ENCODE results near the gene LRRC28. TPM values are rescaled to one million over a fixed set of nuclear protein-coding genes. Genes with fewer than 3 reads are reported as not detected.
A peak's percentile ranks its signal among the peaks of the same experiment; 100 is the strongest.

LRRC28 gene
- total RNA-seq = 10 to 100 TPM; 15.0 to 22.6 (median 19.9) TPM
- polyA plus RNA-seq = 10 to 100 TPM; 19.9 to 25.9 TPM
- 12.8 reads per million, percentile 41 among the genes with 10 or more reads in this experiment for total RNA-seq

DNA sequence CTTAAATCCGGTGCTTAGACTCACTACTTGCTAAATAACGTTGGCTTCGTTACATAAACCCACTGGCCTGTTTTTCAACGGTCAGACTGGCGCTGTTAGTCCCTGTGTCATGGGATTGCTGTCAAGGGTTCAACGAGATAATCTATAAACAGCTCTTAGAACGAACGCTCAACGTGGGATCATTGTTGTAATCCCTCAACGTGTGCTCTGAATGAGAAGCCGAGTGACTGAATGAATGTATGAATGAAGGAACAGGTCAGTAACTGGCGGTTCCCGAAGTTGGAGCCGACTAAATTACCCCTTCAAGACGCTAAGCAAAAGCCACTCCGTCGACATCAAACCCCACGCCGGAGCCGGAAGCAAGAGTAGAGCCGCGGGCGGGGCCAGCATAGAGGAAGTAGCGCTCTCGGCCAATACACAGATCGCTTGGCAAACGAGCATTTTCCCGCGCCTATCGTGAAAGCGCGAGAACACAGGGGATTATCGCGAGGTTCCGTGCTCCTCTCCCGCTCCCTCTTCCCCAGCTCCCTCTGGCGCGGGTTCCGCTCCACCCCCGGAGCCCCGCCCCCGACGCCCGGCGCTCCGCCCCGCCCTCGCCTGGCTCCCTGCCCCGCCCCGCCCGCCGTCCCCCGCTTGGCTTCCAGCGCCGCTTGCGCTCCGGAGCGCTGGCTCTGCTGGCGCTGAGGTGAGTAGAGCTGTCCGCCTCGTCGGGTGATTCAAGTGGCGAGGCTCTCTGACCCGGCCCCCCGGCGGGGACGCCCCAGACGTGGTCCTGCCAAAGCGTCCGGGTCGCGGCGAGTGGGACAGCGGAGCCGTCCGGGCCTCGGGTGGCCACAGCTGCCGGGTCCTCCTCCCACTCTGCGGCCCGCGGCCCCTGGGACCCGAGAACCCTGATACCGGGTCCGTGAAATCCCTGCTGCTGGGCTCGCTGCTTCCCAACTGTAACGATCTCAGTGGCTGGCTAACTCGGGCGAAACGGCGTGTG lies at the start of gene LRRC28:
LRRC28 (plus strand) TSS at position 625 of the 985 bp plus-strand sequence. CDS start 4,477 bp downstream, outside the sequence.
- Mint-ChIP-seq H3K9me3 (peaks cover 0 to 6% (median 3%) of the 10 kb centered on the region in 11 donors), H3K27me3 (no peaks in the 10 kb centered on the region), H3K4me3 (peak within 1 kb of the TSS in 8 of 10 donors; percentile 81 to 95 (median 92)), H3K4me1 (peaks cover 24 to 32% (median 27%) of the 10 kb centered on the region in 7 donors), H3K27ac (peak within 1 kb of the TSS; percentile 83 to 93 (median 90)), H3K36me3 (peaks cover 0 to 12% (median 5%) of the 10 kb centered on the region in 5 donors)
- ChIA-PET CTCF (interaction anchor here (0.6 to 0.9 kb wide), 3 partner anchors 22 to 36 kb away, joined by 3 to 5 read pairs (median 5); no protein-coding TSS in a partner anchor), POLR2A (interaction anchor here (0.8 to 1.4 kb wide), 4 partner anchors 30 to 482 kb away, joined by 4 to 5 read pairs (median 4); partner anchors contain the start of gene LYSMD4)
- DNase-seq (peak; percentile 78 to 95 (median 92)), ATAC-seq (peak; percentile 96)
- H3K36me3 ChIP-seq (ENCODE audit: control insufficient read depth in 2 of 3, insufficient read depth in 3 of 3, low read length in 3 of 3) = peaks cover 0 to 5% (median 0%) of the 10 kb centered on the region in 3 experiments
- peak within 1 kb of the TSS; percentile 65 for H3K27ac ChIP-seq (ENCODE audit: low read depth, low read length)
- H3K4me3 ChIP-seq (ENCODE audit: low read length) = peak within 1 kb of the TSS; percentile 76
- H3K27me3 ChIP-seq (ENCODE audit: control insufficient read depth in 2 of 2, insufficient read depth in 2 of 2, low read length in 2 of 2) = no peaks in the 10 kb centered on the region
- intact Hi-C loops (cut with micrococcal nuclease) = loop anchor here (1.0 to 5.0 kb wide), 10 partner anchors 22 to 1351 kb away; partner anchors contain the start of genes ASB7 (in 2 of the 2), LINS1 (in 2 of the 2), LYSMD4 (in 2 of the 2) and ADAMTS17 (in 1 of the 2)
- H3K4me1 ChIP-seq (ENCODE audit: control insufficient read depth in 2 of 2, insufficient read depth in 2 of 2, low read length in 2 of 2) = peaks cover 14 to 28% of the 10 kb centered on the region in 2 donors
- no peaks in the 10 kb centered on the region for H3K9me3 ChIP-seq (ENCODE audit: control insufficient read depth in 2 of 3, low read length in 3 of 3)

DNA sequence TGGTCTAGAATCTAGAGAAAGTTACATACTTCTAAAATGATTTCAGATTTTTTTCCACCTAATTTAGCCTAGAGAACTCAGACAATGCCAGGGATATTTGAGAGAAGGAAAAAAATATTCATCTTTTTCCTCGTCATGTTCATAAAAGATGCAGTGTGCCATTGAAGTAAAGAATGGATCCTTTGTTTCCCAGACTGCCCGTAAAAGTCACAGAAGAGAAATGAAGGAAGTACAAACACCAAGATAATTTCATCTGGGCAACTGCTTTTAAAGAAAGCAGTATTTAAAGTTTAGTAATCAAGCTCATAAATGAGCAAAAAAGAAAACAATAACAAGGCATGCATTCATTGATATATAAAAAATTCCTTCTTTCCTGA lies 49.1 kb upstream of the LRRC28 start:
- peaks cover 0 to 23% (median 15%) of the 10 kb centered on the region in 5 donors for H3K27me3 Mint-ChIP-seq
- CTCF ChIA-PET = interaction anchor here (0.6 kb wide), 1 partner anchor 45 kb away, joined by 3 read pairs; no protein-coding TSS in a partner anchor
- DNase-seq = no peak

DNA sequence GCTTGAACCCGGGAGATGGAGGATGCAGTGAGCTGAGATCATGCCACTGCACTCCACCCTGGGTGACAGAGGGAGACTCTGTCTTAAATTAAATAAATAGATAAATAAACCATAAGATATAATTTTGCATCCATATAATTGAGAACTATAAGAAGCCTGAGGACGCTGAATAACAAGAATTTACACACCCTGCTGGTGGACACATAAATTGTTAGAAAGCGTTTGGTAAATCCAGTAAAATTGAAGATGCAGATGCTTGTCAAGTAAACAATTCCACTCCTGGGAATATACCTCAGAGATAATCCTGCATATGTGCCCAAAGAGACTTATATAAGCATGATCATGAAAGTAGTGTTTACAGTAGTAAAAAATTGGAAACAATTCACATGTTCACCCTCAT lies 43.6 kb upstream of the LRRC28 start:
- H3K27ac Mint-ChIP-seq = no peak overlapping the region
- H3K4me1 Mint-ChIP-seq = no peaks in the 10 kb centered on the region
- peaks cover 0 to 2% (median 0%) of the 10 kb centered on the region in 11 donors for H3K9me3 Mint-ChIP-seq
- H3K36me3 Mint-ChIP-seq = no peaks in the 10 kb centered on the region
- H3K27me3 ChIP-seq (ENCODE audit: control insufficient read depth in 2 of 2, insufficient read depth in 2 of 2, low read length in 2 of 2) = no peaks in the 10 kb centered on the region
- CTCF ChIA-PET = no interaction called here
- H3K4me3 Mint-ChIP-seq = no peak overlapping the region
- no peaks in the 10 kb centered on the region for H3K9me3 ChIP-seq (ENCODE audit: control insufficient read depth in 2 of 3, low read length in 3 of 3)
- H3K4me1 ChIP-seq (ENCODE audit: control insufficient read depth in 2 of 2, insufficient read depth in 2 of 2, low read length in 2 of 2) = no peaks in the 10 kb centered on the region
- H3K27ac ChIP-seq (ENCODE audit: low read depth, low read length) = no peak overlapping the region
- intact Hi-C loops (cut with micrococcal nuclease) = no loop called here
- POLR2A ChIA-PET = no interaction called here
- no peak for ATAC-seq
- no peaks in the 10 kb centered on the region for H3K36me3 ChIP-seq (ENCODE audit: control insufficient read depth in 2 of 3, insufficient read depth in 3 of 3, low read length in 3 of 3)
- no peak overlapping the region for H3K4me3 ChIP-seq (ENCODE audit: low read length)
- DNase-seq = no peak
- peaks cover 0 to 28% (median 15%) of the 10 kb centered on the region in 5 donors for H3K27me3 Mint-ChIP-seq

More for the DNA sequence above, 49.1 kb upstream of the LRRC28 start:
- no peak overlapping the region for H3K27ac Mint-ChIP-seq
- POLR2A ChIA-PET = no interaction called here
- H3K27me3 ChIP-seq (ENCODE audit: control insufficient read depth in 2 of 2, insufficient read depth in 2 of 2, low read length in 2 of 2) = no peaks in the 10 kb centered on the region
- H3K4me3 Mint-ChIP-seq = no peak overlapping the region
- H3K9me3 ChIP-seq (ENCODE audit: control insufficient read depth in 2 of 3, low read length in 3 of 3) = no peaks in the 10 kb centered on the region
- H3K27ac ChIP-seq (ENCODE audit: low read depth, low read length) = no peak overlapping the region
- no peaks in the 10 kb centered on the region for H3K4me1 ChIP-seq (ENCODE audit: control insufficient read depth in 2 of 2, insufficient read depth in 2 of 2, low read length in 2 of 2)
- no peak for ATAC-seq
- H3K9me3 Mint-ChIP-seq = peaks cover 0 to 2% (median 0%) of the 10 kb centered on the region in 11 donors
- intact Hi-C loops (cut with micrococcal nuclease) = no loop called here
- no peaks in the 10 kb centered on the region for H3K36me3 ChIP-seq (ENCODE audit: control insufficient read depth in 2 of 3, insufficient read depth in 3 of 3, low read length in 3 of 3)
- peaks cover 0 to 7% (median 0%) of the 10 kb centered on the region in 7 donors for H3K4me1 Mint-ChIP-seq
- no peak overlapping the region for H3K4me3 ChIP-seq (ENCODE audit: low read length)
- H3K36me3 Mint-ChIP-seq = peaks cover 0 to 6% (median 0%) of the 10 kb centered on the region in 5 donors

DNA sequence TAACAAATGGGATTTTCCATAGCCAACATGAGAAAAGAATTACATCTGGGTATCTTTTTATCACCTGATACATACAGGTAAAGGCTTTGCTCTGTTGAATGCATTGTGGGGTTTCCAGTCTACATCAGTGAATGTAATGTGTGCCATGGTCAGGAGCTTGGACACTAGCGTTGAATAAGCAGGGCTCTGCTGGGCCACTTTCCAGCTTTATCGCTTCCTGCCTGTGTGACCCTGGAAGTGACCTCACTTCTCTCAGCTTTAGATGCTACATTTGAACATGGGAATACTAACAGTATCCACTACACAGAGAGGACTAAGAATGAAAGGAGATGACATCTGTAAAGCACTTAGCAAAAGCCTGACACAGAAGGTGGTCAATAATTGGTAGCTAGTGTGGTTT lies 42.0 kb upstream of the LRRC28 start:
- Histone ChIP-seq H3K27ac (ENCODE audit: low read depth, low read length) (no peak overlapping the region), H3K4me3 (ENCODE audit: low read length) (no peak overlapping the region), H3K36me3 (ENCODE audit: control insufficient read depth in 2 of 3, insufficient read depth in 3 of 3, low read length in 3 of 3) (no peaks in the 10 kb centered on the region), H3K4me1 (ENCODE audit: control insufficient read depth in 2 of 2, insufficient read depth in 2 of 2, low read length in 2 of 2) (no peaks in the 10 kb centered on the region), H3K27me3 (ENCODE audit: control insufficient read depth in 2 of 2, insufficient read depth in 2 of 2, low read length in 2 of 2) (no peaks in the 10 kb centered on the region), H3K9me3 (ENCODE audit: control insufficient read depth in 2 of 3, low read length in 3 of 3) (no peaks in the 10 kb centered on the region)
- Mint-ChIP-seq H3K4me3 (no peak overlapping the region), H3K9me3 (no peaks in the 10 kb centered on the region), H3K36me3 (no peaks in the 10 kb centered on the region), H3K4me1 (no peaks in the 10 kb centered on the region), H3K27me3 (peaks cover 0 to 23% (median 15%) of the 10 kb centered on the region in 5 donors), H3K27ac (no peak overlapping the region)
- intact Hi-C loops (cut with micrococcal nuclease) = no loop called here
- no peak for DNase-seq
- no peak for ATAC-seq
- CTCF ChIA-PET = interaction anchor here (0.8 kb wide), 1 partner anchor 14 kb away, joined by 3 read pairs; no protein-coding TSS in a partner anchor
- POLR2A ChIA-PET = no interaction called here

DNA sequence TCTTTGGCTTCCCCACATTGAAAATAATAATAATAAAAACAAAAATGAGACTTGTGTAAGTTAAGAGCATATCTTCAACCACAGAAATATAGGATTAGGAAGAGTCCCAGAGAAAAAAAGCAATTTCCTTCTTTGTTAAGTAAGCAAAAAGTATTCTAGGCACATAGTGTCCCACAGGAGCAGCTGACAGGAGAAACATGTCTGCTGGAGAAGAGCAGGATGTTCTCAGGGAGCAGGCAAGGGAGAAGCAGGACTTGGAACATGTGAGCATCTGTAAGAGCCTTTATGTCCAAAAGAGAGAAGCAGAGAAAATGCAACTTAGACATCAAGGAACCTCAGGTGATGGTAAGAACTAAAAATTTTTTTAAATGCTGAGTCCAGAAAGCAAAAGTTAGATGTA lies 40.9 kb upstream of the LRRC28 start:
- Mint-ChIP-seq H3K36me3 (no peaks in the 10 kb centered on the region), H3K9me3 (no peaks in the 10 kb centered on the region), H3K4me1 (no peaks in the 10 kb centered on the region), H3K27me3 (peaks cover 2 to 21% (median 15%) of the 10 kb centered on the region in 5 donors), H3K27ac (no peak overlapping the region), H3K4me3 (no peak overlapping the region)
- DNase-seq (no peak), ATAC-seq (no peak)
- ChIA-PET CTCF (interaction anchor here (0.6 to 1.0 kb wide), 3 partner anchors 13 to 107 kb away, joined by 3 read pairs; no protein-coding TSS in a partner anchor), POLR2A (no interaction called here)
- intact Hi-C loops (cut with micrococcal nuclease) = no loop called here
- H3K36me3 ChIP-seq (ENCODE audit: control insufficient read depth in 2 of 3, insufficient read depth in 3 of 3, low read length in 3 of 3) = no peaks in the 10 kb centered on the region
- no peaks in the 10 kb centered on the region for H3K27me3 ChIP-seq (ENCODE audit: control insufficient read depth in 2 of 2, insufficient read depth in 2 of 2, low read length in 2 of 2)
- H3K9me3 ChIP-seq (ENCODE audit: control insufficient read depth in 2 of 3, low read length in 3 of 3) = no peaks in the 10 kb centered on the region
- H3K4me3 ChIP-seq (ENCODE audit: low read length) = no peak overlapping the region
- no peak overlapping the region for H3K27ac ChIP-seq (ENCODE audit: low read depth, low read length)
- no peaks in the 10 kb centered on the region for H3K4me1 ChIP-seq (ENCODE audit: control insufficient read depth in 2 of 2, insufficient read depth in 2 of 2, low read length in 2 of 2)

DNA sequence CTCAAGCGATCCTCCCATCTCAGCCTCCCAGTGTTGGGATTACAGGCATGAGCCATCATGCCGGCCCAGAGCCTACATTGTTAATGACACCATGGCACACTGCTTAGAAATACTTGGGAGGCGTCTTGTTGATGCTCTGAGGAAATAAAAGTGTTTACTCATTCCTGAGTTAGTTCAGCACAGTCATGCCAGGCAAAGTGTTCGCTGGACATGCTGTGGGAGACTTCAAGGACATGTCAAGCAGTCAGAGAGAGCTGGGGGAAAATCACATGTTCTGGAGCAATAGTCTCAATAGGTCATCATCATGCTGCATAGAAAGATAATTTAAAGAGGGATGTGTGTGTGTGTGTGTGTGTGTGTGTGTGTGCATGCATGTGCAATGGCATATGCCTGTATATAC lies 39.4 kb upstream of the LRRC28 start:
- Histone ChIP-seq H3K27me3 (ENCODE audit: control insufficient read depth in 2 of 2, insufficient read depth in 2 of 2, low read length in 2 of 2) (no peaks in the 10 kb centered on the region), H3K27ac (ENCODE audit: low read depth, low read length) (no peak overlapping the region), H3K4me1 (ENCODE audit: control insufficient read depth in 2 of 2, insufficient read depth in 2 of 2, low read length in 2 of 2) (no peaks in the 10 kb centered on the region), H3K9me3 (ENCODE audit: control insufficient read depth in 2 of 3, low read length in 3 of 3) (no peaks in the 10 kb centered on the region), H3K36me3 (ENCODE audit: control insufficient read depth in 2 of 3, insufficient read depth in 3 of 3, low read length in 3 of 3) (no peaks in the 10 kb centered on the region), H3K4me3 (ENCODE audit: low read length) (no peak overlapping the region)
- ChIA-PET POLR2A (no interaction called here), CTCF (interaction anchor here (0.6 kb wide), 1 partner anchor 1514 kb away, joined by 3 read pairs; no protein-coding TSS in a partner anchor)
- H3K27me3 Mint-ChIP-seq = peaks cover 0 to 13% (median 6%) of the 10 kb centered on the region in 5 donors
- H3K4me1 Mint-ChIP-seq = no peaks in the 10 kb centered on the region
- H3K4me3 Mint-ChIP-seq = no peak overlapping the region
- DNase-seq = no peak
- intact Hi-C loops (cut with micrococcal nuclease) = no loop called here
- peak overlapping the region in 1 of 9 donors; percentile 13 for H3K27ac Mint-ChIP-seq
- H3K36me3 Mint-ChIP-seq = no peaks in the 10 kb centered on the region
- H3K9me3 Mint-ChIP-seq = no peaks in the 10 kb centered on the region
- ATAC-seq = no peak
